ENCODE measurements around the gene SLMAP.

SLMAP gene

GRCh38 chr3:57968501-57968900 is 212.4 kb downstream of the SLMAP start:
- no peak for DNase-seq

- no peak for DNase-seq
These were observed 215.9 kb downstream of the SLMAP start for GRCh38 chr3:57971975-57972374.

GRCh38 chr3:57972531-57973111 is 216.5 kb downstream of the SLMAP start:
- DNase-seq, result no peak

- DNase-seq, result no peak
These were observed 217.8 kb downstream of the SLMAP start for GRCh38 chr3:57973715-57974477.

GRCh38 chr3:57974796-57975388 is 218.8 kb downstream of the SLMAP start:
- no peak for DNase-seq

- no peak for DNase-seq
These were observed 221.7 kb downstream of the SLMAP start for GRCh38 chr3:57977818-57978235.

- DNase-seq, result no peak
These were observed 222.2 kb downstream of the SLMAP start for GRCh38 chr3:57978316-57978715.

Measured in activated naive CD4-positive, alpha-beta T cell treated with Interleukin-2 at 50 U/mL for 16 hours (primary cell).